Osteoblast (primary cell): ENCODE data around the gene NUDT16L1. TPM values are rescaled to one million over a fixed set of nuclear protein-coding genes. Genes with fewer than 3 reads are reported as not detected.
A peak's percentile ranks its signal among the peaks of the same experiment; 100 is the strongest.
"Not testable (repeated sequence)": the region's sequence is repeated elsewhere in the genome, so short reads cannot be mapped to it uniquely, and the experiment has no call there.

Experiments
- DNase-seq: peaks from one replicate; pipeline ENCODE4 v3.0.0; 2011; ENCODE audit warnings: low spot score, mixed read lengths; ENCODE audit not compliant: insufficient read length; ENCODE audit errors: missing footprints
- H2AFZ ChIP-seq: 2 replicates; pipeline ENCODE4 v1.6.0; 2011; ENCODE audit warnings: mild to moderate bottlenecking, low read length
- H3K27ac ChIP-seq: 2 replicates; pipeline ENCODE4 v1.5.1; 2011; ENCODE audit warnings: mild to moderate bottlenecking, low read depth, low read length, moderate library complexity
- H3K27me3 ChIP-seq: 2 replicates; pipeline ENCODE4 v1.6.0; 2012; ENCODE audit warnings: mild to moderate bottlenecking, control low read depth, inconsistent platforms, low read length, moderate library complexity; ENCODE audit not compliant: insufficient read depth
- H3K36me3 ChIP-seq: 2 replicates; pipeline ENCODE4 v1.5.1; 2011; ENCODE audit warnings: mild to moderate bottlenecking, low read length, control low read depth, moderate library complexity; ENCODE audit not compliant: insufficient read depth
- H3K4me1 ChIP-seq: 2 replicates; pipeline ENCODE4 v1.5.1; 2011; ENCODE audit warnings: mild to moderate bottlenecking, low read length, control low read depth, moderate library complexity; ENCODE audit not compliant: insufficient read depth
- H3K4me2 ChIP-seq: 2 replicates; pipeline ENCODE4 v1.6.0; 2011; ENCODE audit warnings: mild to moderate bottlenecking, low read length; ENCODE audit not compliant: insufficient read depth
- H3K4me3 ChIP-seq: fragments of 200-600 bp; sonication (generic); 3 replicates; pipeline ENCODE4 v1.5.1; 2012; ENCODE audit warnings: mild to moderate bottlenecking, low read length, inconsistent platforms; ENCODE audit not compliant: insufficient read depth
- H3K79me2 ChIP-seq: 2 replicates; pipeline ENCODE4 v1.6.0; 2012; ENCODE audit warnings: mild to moderate bottlenecking, low read length, control low read depth, inconsistent platforms; ENCODE audit not compliant: insufficient read depth
- H3K9me3 ChIP-seq: 2 replicates; pipeline ENCODE4 v1.5.1; 2011; ENCODE audit warnings: low read depth, low read length, control low read depth
- H4K20me1 ChIP-seq: 2 replicates; pipeline ENCODE4 v1.6.0; 2012; ENCODE audit warnings: mild to moderate bottlenecking, low read length, control low read depth; ENCODE audit not compliant: insufficient read depth
- CTCF ChIP-seq: IDR thresholded peaks from 2 replicates; pipeline ENCODE4 v1.5.1; 2011; ENCODE audit warnings: mild to moderate bottlenecking, low read depth, low read length, moderate library complexity; ENCODE audit errors: extremely low read depth
- total RNA-seq: library from RNA; depleted of rRNA; stranded (reverse); fragments of >200 nt; gene quantifications from 2 replicates; pipeline ENCODE4 v1.2.3, GENCODE V29; 2012

NUDT16L1 gene
- total RNA-seq, 1 donor: 18.1 TPM

- H3K27ac ChIP-seq: no peak overlapping the region
- no peak overlapping the region for H2AFZ ChIP-seq
- no peak overlapping the region for H3K4me2 ChIP-seq
- H3K27me3 ChIP-seq: no peaks in the 10 kb centered on the region
- peak; percentile 35 for DNase-seq
- TF ChIP-seq CTCF: no peak
- H4K20me1 ChIP-seq: peaks cover 56% of the 10 kb centered on the region
- peaks cover 6% of the 10 kb centered on the region for H3K4me1 ChIP-seq
- no peak overlapping the region for H3K4me3 ChIP-seq
- H3K9me3 ChIP-seq: no peaks in the 10 kb centered on the region
- peaks cover 60% of the 10 kb centered on the region for H3K79me2 ChIP-seq
- peaks cover 33% of the 10 kb centered on the region for H3K36me3 ChIP-seq
Observed at GRCh38 chr16:4649744-4650442, 43.5 kb upstream of the NUDT16L1 start.

- peak; percentile 97 for DNase-seq
- Histone ChIP-seq H4K20me1 (peaks cover 51% of the 10 kb centered on the region), H3K36me3 (peaks cover 35% of the 10 kb centered on the region), H3K79me2 (peaks cover 59% of the 10 kb centered on the region)
- not testable (repeated sequence) for H3K27me3 ChIP-seq, H3K27ac ChIP-seq, H3K9me3 ChIP-seq, H3K4me2 ChIP-seq, H2AFZ ChIP-seq, H3K4me3 ChIP-seq, H3K4me1 ChIP-seq
- peak; percentile 80 for TF ChIP-seq CTCF
Observed at GRCh38 chr16:4650443-4651074, 42.8 kb upstream of the NUDT16L1 start.

- H3K4me2 ChIP-seq: no peak overlapping the region
- no peak overlapping the region for H2AFZ ChIP-seq
- TF ChIP-seq CTCF: no peak
- no peaks in the 10 kb centered on the region for H3K27me3 ChIP-seq
- peaks cover 41% of the 10 kb centered on the region for H4K20me1 ChIP-seq
- H3K4me1 ChIP-seq: peaks cover 6% of the 10 kb centered on the region
- H3K36me3 ChIP-seq: peaks cover 40% of the 10 kb centered on the region
- H3K27ac ChIP-seq: no peak overlapping the region
- no peaks in the 10 kb centered on the region for H3K9me3 ChIP-seq
- H3K4me3 ChIP-seq: no peak overlapping the region
- DNase-seq: peak; percentile 43
- peaks cover 47% of the 10 kb centered on the region for H3K79me2 ChIP-seq
Observed at GRCh38 chr16:4651827-4652226, 41.5 kb upstream of the NUDT16L1 start.

GRCh38 chr16:4652561-4652960 lies 40.8 kb upstream of the NUDT16L1 start:
- DNase-seq: peak; percentile 62
- TF ChIP-seq CTCF: no peak
- Histone ChIP-seq H3K79me2 (peaks cover 44% of the 10 kb centered on the region), H3K36me3 (peaks cover 46% of the 10 kb centered on the region), H4K20me1 (peaks cover 34% of the 10 kb centered on the region), H3K9me3 (no peaks in the 10 kb centered on the region), H3K27me3 (no peaks in the 10 kb centered on the region), H3K4me3 (no peak overlapping the region), H3K4me2 (no peak overlapping the region), H2AFZ (no peak overlapping the region), H3K4me1 (peaks cover 4% of the 10 kb centered on the region), H3K27ac (no peak overlapping the region)
